GM23248 (cell line): ENCODE measurements around the gene FLRT1. TPM values are rescaled to one million over a fixed set of nuclear protein-coding genes. Genes with fewer than 3 reads are reported as not detected.

ENCODE experiments used
- DNase-seq: peaks from one replicate; pipeline ENCODE4 v3.0.0-alpha.2; 2015
- H2AFZ ChIP-seq: fragments of 200-600 bp; sonication (generic); 2 replicates; pipeline ENCODE4 v1.6.1; 2016; ENCODE audit warnings: antibody characterized with exemption
- H3F3A ChIP-seq: fragments of 200-600 bp; sonication (generic); 2 replicates; pipeline ENCODE4 v1.6.1; 2016; ENCODE audit warnings: mild to moderate bottlenecking, antibody characterized with exemption, mixed run types; ENCODE audit not compliant: insufficient read depth
- H3K27ac ChIP-seq: fragments of 200-600 bp; sonication (generic); 2 replicates; pipeline ENCODE4 v1.5.1; 2016; ENCODE audit warnings: mild to moderate bottlenecking
- H3K27me3 ChIP-seq: fragments of 200-600 bp; sonication (generic); replicated peaks from 2 replicates; pipeline ENCODE4 v1.6.1; 2016; ENCODE audit warnings: mild to moderate bottlenecking; ENCODE audit not compliant: insufficient read depth
- H3K36me3 ChIP-seq: fragments of 200-600 bp; sonication (generic); 2 replicates; pipeline ENCODE4 v1.6.1; 2016; ENCODE audit warnings: low read depth, mild to moderate bottlenecking
- H3K4me1 ChIP-seq: fragments of 200-600 bp; sonication (generic); 2 replicates; pipeline ENCODE4 v1.6.1; 2016; ENCODE audit warnings: mild to moderate bottlenecking; ENCODE audit not compliant: insufficient read depth
- H3K4me2 ChIP-seq: fragments of 200-600 bp; sonication (generic); one replicate; pipeline ENCODE4 v1.6.1; 2016; ENCODE audit warnings: mild to moderate bottlenecking; ENCODE audit not compliant: unreplicated experiment
- H3K4me3 ChIP-seq: fragments of 200-600 bp; sonication (generic); 2 replicates; pipeline ENCODE4 v1.5.1; 2016; ENCODE audit warnings: mild to moderate bottlenecking
- H3K79me2 ChIP-seq: fragments of 200-600 bp; sonication (generic); 2 replicates; pipeline ENCODE4 v1.6.1; 2016; ENCODE audit warnings: mild to moderate bottlenecking; ENCODE audit not compliant: insufficient read depth
- H3K9ac ChIP-seq: fragments of 200-600 bp; sonication (generic); 2 replicates; pipeline ENCODE4 v1.6.1; 2016; ENCODE audit warnings: mild to moderate bottlenecking
- H3K9me2 ChIP-seq: fragments of 200-600 bp; sonication (generic); 2 replicates; pipeline ENCODE4 v1.6.1; 2016; ENCODE audit warnings: mixed run types, mild to moderate bottlenecking, moderate library complexity; ENCODE audit not compliant: insufficient read depth
- H3K9me3 ChIP-seq: fragments of 200-600 bp; sonication (generic); one replicate; pipeline ENCODE4 v1.6.1; 2017; ENCODE audit warnings: low read depth
- H4K20me1 ChIP-seq: fragments of 200-600 bp; sonication (generic); 2 replicates; pipeline ENCODE4 v1.6.0; 2016; ENCODE audit not compliant: insufficient read depth
- EZH2 ChIP-seq: fragments of 200-600 bp; sonication (generic); IDR thresholded peaks from 2 replicates; pipeline ENCODE4 v1.6.1; 2018; ENCODE audit warnings: antibody characterized with exemption, mild to moderate bottlenecking; ENCODE audit not compliant: insufficient read depth, poor library complexity, severe bottlenecking
- EZH2phosphoT487 ChIP-seq: fragments of 200-600 bp; sonication (generic); IDR thresholded peaks from 2 replicates; pipeline ENCODE4 v1.6.1; 2018; ENCODE audit warnings: antibody characterized with exemption, moderate library complexity, mild to moderate bottlenecking, low read depth; ENCODE audit not compliant: insufficient read depth
- WGBS, 2 experiments: methylation state at CpG; one replicate each; pipeline ENCODE4 v1.1.6; 2015 to 2017; ENCODE audit warnings: low lambda C conversion rate in 2 of 2, low coverage in 1 of 2; ENCODE audit errors: missing lambda C conversion rate in 2 of 2; 5-methylcytosine and 5-hydroxymethylcytosine counted together
- in situ Hi-C: fragments of 300-500 bp; cut with MboI; formaldehyde crosslinking; loops from 2 replicates; pipeline ENCODE4 v1.15.0; 2020
- polyA plus RNA-seq: library from polyadenylated mRNA; unstranded; fragments of >200 nt; fragmentation: Nextera tagmentation; extraction: Ambion mirVana; gene quantifications from 2 replicates; pipeline ENCODE4 v1.2.1, GENCODE V29; 2016
- total RNA-seq: library from RNA; depleted of rRNA; stranded (reverse); fragments of >200 nt; shearing (Covaris generic); gene quantifications from 2 replicates; pipeline ENCODE4 v1.2.3, GENCODE V29; 2014

The FLRT1 gene
- total and polyA plus RNA-seq, 2 experiments from 2014 or later = 0.09 to 0.22 TPM

DNA sequence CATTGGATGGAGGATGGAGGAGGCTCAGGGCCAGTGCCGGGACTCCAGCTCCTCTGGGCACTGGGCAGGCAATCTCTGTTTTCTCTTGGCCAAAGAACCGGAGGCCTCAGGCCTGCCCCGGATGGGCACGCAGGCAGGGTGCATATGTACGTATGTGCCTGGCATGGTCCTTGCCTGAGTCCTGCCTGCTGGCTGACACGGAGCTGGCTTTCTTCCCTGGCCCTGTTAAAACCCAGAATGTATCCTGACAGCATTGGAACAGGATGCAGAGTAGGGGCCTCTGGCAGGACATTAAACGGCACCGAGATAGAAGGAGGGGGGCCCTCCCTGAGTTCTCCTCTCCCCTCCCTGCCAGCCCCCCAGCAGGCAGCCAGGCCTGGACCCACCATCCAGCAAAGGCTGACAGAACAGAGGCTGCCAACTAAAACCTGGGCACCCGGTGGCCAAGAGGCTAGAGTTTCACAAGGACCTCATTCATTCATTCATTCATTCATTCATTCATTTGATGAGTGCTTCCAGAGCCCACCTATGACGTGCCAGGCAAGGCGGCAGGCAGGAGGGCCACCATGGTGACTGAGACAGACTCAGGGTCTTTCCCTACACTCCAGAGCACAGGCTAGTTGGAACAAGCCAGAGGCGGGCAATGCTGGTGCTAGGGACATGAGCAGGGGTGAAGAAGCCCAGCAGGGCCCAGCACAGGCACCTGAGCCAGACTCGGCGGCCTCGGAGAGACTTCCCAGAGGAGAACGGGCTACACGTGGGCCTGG lies 28.8 kb downstream of the FLRT1 start:
- no peaks in the 10 kb centered on the region for H3K36me3 ChIP-seq
- TF ChIP-seq EZH2 (no peak), EZH2phosphoT487 (no peak)
- H2AFZ ChIP-seq = no peak overlapping the region
- no peak for DNase-seq
- no peak overlapping the region for H3K27ac ChIP-seq
- no peak overlapping the region for H3K4me2 ChIP-seq
- H3K4me1 ChIP-seq = no peaks in the 10 kb centered on the region
- H3F3A ChIP-seq = no peaks in the 10 kb centered on the region
- H3K27me3 ChIP-seq = no peaks in the 10 kb centered on the region
- H3K4me3 ChIP-seq = no peak overlapping the region
- in situ Hi-C loops = no loop called here
- H3K79me2 ChIP-seq = no peaks in the 10 kb centered on the region
- no peaks in the 10 kb centered on the region for H3K9me3 ChIP-seq
- no peaks in the 10 kb centered on the region for H4K20me1 ChIP-seq
- H3K9ac ChIP-seq = no peak overlapping the region
- H3K9me2 ChIP-seq = no peaks in the 10 kb centered on the region
- WGBS, 2 experiments = 87 to 90% methylated on average over 17 of the region's 17 CpGs

DNA sequence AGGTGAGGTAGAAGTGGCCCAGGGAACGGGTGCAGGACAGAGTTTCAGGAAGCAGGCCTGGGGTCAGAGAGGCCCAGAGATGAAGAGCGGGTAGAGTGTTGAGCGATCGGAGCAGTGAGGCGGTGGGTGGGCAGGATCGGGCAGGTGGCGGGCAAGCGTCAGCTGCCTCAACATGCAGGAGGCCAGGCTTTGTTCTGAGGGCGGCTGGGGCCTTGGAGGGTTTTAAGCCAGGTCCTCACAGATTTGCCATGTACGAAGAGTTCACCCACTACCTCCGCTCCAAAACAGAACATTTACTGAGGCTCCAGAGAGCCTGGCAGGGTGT lies 29.4 kb downstream of the FLRT1 start:
- Histone ChIP-seq H3F3A (no peaks in the 10 kb centered on the region), H2AFZ (no peak overlapping the region), H3K36me3 (no peaks in the 10 kb centered on the region), H3K4me2 (no peak overlapping the region), H3K4me1 (no peaks in the 10 kb centered on the region), H3K9ac (no peak overlapping the region), H4K20me1 (no peaks in the 10 kb centered on the region), H3K9me3 (no peaks in the 10 kb centered on the region), H3K27me3 (no peaks in the 10 kb centered on the region), H3K4me3 (no peak overlapping the region), H3K79me2 (no peaks in the 10 kb centered on the region), H3K27ac (no peak overlapping the region), H3K9me2 (no peaks in the 10 kb centered on the region)
- no peak for DNase-seq
- in situ Hi-C loops = no loop called here
- TF ChIP-seq EZH2phosphoT487 (no peak), EZH2 (no peak)
- 94 to 95% methylated on average over 11 of the region's 11 CpGs for WGBS, 2 experiments

DNA sequence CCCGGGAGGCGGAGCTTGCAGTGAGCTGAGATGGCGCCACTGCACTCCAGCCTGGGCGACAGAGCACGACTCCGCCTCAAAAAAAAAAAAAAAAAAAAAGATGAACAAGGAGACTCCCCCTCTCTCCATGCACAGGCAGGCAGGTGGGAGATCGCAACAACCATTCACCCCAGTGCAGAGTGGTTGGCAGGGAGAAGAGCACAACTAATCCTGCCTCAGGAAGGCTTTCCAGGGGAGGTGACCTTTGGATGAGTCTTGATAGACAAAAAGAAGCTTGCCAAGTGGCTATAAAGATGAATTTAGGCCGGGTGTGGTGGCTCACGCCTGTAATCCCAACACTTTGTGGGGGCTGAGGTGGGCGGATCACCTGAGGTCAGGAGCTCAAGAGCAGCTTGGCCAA lies 30.0 kb downstream of the FLRT1 start:
- WGBS, 2 experiments = 90 to 96% methylated on average over 6 to 10 of the region's 10 CpGs

DNA sequence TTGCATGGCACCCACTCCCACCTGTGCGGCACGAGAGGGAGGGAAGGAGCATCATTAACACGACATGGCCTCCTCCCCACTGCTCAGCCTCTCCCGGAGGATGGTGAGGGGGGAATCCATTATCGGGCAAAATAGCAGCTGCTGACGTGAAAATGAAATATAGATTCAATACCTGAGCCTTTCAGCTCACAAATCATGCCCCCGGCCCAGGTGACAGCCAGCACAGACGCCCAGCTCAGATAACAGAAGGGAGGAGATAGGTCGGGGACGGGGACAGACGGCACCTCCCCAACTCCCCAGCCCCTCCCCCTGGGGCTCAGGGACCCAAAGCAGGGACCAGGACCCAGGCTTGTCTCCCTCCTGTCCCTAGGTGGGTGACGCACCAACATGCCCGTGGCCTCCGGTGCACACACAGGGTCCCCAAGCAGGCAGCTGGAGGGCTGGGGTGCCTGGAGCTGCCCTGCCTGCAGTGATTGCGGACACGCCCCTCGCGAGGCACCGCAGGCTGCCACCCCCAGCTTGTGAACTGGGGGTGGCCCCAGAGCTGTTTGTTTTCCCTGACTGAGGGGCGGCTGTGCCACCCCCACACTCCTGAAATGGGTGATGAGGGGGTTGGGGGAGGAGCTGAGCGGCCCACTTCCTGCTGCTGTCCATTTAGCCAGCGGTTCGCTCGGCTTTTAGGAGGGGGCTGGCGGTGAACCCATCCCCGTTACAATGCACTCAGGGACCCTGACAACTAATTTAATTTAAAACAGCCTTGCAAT lies 31.7 kb downstream of the FLRT1 start:
- no peak overlapping the region for H3K4me2 ChIP-seq
- no peaks in the 10 kb centered on the region for H3K36me3 ChIP-seq
- no peaks in the 10 kb centered on the region for H3K27me3 ChIP-seq
- TF ChIP-seq EZH2phosphoT487 (no peak), EZH2 (no peak)
- no peaks in the 10 kb centered on the region for H3K9me2 ChIP-seq
- H2AFZ ChIP-seq = no peak overlapping the region
- in situ Hi-C loops = no loop called here
- H3K27ac ChIP-seq = no peak overlapping the region
- no peaks in the 10 kb centered on the region for H3K79me2 ChIP-seq
- H3F3A ChIP-seq = no peaks in the 10 kb centered on the region
- no peaks in the 10 kb centered on the region for H4K20me1 ChIP-seq
- H3K4me3 ChIP-seq = no peak overlapping the region
- no peak for DNase-seq
- no peak overlapping the region for H3K9ac ChIP-seq
- H3K9me3 ChIP-seq = no peaks in the 10 kb centered on the region
- WGBS, 2 experiments = 77 to 79% methylated on average over 26 of the region's 26 CpGs
- no peaks in the 10 kb centered on the region for H3K4me1 ChIP-seq

More for the DNA sequence above, 30.0 kb downstream of the FLRT1 start:
- no peak overlapping the region for H3K4me2 ChIP-seq
- H3K79me2 ChIP-seq = no peaks in the 10 kb centered on the region
- no peaks in the 10 kb centered on the region for H3K4me1 ChIP-seq
- no peaks in the 10 kb centered on the region for H4K20me1 ChIP-seq
- in situ Hi-C loops = no loop called here
- no peak overlapping the region for H2AFZ ChIP-seq
- H3K36me3 ChIP-seq = no peaks in the 10 kb centered on the region
- H3K4me3 ChIP-seq = no peak overlapping the region
- DNase-seq = no peak
- no peaks in the 10 kb centered on the region for H3K27me3 ChIP-seq
- TF ChIP-seq EZH2 (no peak), EZH2phosphoT487 (no peak)
- no peak overlapping the region for H3K9ac ChIP-seq
- H3F3A ChIP-seq = no peaks in the 10 kb centered on the region
- H3K27ac ChIP-seq = no peak overlapping the region
- H3K9me3 ChIP-seq = no peaks in the 10 kb centered on the region
- H3K9me2 ChIP-seq = no peaks in the 10 kb centered on the region
